Left forelimb (tissue), 1 donor: ENCODE data around the gene PEX11A.

ENCODE experiments used
- DNase-seq: peaks from one replicate; pipeline ENCODE4 v3.0.0-alpha.2; 2018; ENCODE audit warnings: low spot score

PEX11A gene

GRCh38 chr15:89654847-89655805 lies 35.4 kb downstream of the PEX11A start, which contains the start of gene KIF7:
KIF7 (minus strand) TSS chr15:89655467; CDS start chr15:89652930, 2,537 bp downstream.
- peak; percentile 90 for DNase-seq

GRCh38 chr15:89654301-89654761 lies 36.2 kb downstream of the PEX11A start:
- DNase-seq = no peak

GRCh38 chr15:89653578-89653977 lies 37.0 kb downstream of the PEX11A start:
- no peak for DNase-seq

- DNase-seq = no peak
Observed at GRCh38 chr15:89652666-89653065, 37.9 kb downstream of the PEX11A start.

DNA sequence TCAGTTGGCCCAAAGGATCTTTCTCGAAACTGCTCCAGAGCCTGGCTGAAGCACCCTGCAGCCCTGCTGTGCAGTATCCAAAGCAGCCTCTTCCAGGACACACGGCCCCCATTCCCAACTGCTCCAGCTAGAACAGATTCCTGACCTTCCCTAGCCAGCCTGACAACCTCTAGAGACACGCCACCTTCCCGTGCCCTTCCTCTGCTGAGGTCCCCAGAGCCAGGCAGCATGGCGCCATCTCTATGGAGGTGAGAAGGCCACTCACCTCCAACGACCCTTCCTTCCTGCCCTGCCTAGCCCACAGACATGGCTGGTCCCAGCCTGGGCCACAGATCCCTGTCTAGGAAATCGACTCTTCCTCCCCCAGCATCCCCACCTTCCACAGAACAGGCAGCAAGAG lies 38.4 kb downstream of the PEX11A start:
- no peak for DNase-seq

DNA sequence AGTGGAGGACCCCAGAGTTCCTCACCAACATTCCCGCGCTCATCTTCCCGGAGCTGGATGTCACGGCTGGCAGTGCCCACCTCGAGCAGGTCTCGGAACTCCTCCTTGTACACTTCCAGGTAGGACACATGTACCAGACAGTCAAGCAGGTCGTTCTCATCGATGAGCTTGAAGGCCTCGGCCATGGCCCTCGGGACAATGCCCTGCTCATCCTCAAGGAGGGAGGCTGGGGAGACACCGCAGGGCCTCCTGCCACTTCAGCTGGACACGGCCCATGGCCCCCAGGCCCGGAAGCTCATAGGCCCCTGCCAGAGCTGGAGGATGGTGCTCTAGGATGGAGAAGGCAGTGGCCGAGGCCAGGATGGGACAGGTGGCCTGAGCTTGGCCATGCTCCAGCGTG lies 40.8 kb downstream of the PEX11A start:
- DNase-seq = no peak

DNA sequence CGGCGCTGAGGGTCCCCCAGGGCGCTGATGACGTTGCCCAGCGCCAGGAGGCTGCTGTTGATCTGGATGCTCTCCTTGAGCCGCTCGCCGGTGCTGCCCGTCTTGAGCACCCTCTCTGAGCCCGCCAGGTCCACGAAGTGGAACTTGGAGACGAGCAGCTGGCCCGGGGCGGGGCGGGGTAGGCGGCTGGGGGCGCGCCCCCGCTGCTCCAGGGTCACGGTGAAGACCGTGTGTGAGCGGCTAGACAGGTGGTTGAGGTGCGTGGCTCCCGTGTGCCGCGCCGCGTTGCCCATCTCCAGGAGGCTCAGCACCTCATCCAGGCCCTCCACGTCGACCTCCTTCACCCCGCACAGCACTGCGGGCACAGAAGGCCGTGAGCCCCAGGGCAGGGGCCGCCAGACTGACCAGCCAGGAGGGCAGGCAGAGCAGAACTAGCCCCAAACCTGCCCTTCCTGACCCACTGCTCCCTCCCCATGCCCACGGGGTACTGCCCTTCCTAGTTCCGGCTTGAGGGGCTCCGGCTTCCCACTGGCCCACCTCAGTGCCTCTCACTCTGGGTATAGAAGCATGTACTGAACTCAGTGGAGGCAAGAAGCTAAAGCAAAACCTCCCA lies 41.4 kb downstream of the PEX11A start:
- DNase-seq = no peak

DNA sequence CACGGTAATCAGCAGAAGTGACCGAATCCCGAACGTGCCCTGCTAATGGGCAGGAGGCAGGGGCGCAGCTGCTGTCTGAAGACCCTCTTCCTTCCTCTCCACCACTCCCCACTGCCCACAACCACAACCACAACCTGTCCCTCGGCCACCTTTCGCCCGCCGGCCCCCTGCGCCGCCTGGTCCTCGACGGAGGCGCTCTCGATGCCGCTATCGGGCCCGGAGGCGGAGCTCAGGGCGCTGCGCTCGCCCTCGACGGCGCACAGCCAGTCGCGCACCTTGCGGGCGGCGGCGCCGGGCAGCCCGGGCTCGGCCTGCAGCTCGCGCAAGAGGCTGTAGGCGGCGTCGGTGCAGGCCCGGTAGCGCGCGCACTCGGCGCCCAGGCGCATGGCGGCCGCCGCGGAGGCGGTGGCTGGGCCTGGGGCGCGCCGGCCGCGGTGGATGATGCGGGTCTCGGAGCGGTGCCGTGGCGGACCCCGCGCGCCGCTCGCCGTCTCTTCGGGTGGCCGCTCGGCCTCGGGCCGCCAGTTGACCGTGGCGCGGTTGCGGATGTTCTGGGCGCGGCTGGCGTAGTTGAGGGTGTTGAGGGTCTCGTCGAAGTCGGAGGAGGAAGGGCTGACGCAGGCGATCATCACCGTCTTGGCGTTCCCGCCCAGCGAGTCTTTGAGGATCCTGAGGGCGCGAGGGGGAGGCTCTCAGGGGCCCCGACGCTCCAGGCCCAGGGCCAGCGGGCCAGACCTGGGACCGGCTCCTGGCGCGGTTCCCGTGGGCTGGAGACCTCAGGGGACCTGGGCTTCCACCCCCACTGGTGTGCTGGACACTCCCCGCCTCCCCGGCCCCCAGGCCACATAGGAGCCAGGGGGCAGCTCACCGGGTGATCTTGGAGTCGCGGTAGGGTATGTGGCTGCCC lies 42.2 kb downstream of the PEX11A start:
- no peak for DNase-seq

GRCh38 chr15:89647191-89647851 lies 43.2 kb downstream of the PEX11A start:
- DNase-seq = no peak

GRCh38 chr15:89646416-89647141 lies 44.0 kb downstream of the PEX11A start:
- DNase-seq = no peak

- no peak for DNase-seq
Observed at GRCh38 chr15:89645680-89646079, 44.9 kb downstream of the PEX11A start.

DNA sequence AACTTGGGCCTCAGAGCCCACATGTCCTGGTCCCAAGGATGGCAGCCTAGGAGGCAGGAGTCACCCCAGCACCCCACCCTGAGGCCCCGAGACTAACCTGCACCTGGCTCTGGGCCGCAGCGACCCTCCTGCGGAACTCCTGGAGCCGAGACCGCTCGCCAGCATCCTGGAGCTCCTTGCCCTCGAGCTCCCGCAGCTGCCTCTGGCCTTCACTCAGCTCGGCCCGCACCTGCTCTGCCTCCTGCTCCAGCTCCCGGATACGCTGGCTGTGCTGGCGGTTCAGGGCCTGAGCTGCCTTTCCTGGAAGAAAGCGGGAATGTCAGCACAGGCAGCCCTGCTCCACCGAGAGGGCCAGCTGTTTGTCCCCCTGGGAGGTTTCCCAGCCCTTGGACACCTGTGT lies 48.4 kb downstream of the PEX11A start:
- DNase-seq = no peak

DNA sequence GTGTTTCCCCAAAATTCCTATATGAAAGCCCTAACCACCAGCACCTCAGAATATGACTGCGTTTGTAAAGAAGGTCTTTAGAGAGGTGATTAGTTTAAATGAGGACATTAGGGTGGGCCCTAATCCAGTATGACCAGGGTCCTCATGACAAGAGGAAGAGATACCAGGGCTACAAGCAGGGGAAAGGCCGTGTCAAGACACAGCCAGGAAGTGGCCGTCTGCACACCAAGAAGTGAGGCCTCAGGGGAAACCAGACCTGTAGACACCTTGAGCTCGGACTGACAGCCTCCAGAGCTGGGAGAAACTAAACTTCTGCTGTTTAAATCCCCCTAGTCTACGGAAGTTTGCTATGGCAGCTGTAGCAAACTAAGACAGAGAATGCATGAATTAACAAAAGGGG lies 49.5 kb downstream of the PEX11A start:
- no peak for DNase-seq

DNA sequence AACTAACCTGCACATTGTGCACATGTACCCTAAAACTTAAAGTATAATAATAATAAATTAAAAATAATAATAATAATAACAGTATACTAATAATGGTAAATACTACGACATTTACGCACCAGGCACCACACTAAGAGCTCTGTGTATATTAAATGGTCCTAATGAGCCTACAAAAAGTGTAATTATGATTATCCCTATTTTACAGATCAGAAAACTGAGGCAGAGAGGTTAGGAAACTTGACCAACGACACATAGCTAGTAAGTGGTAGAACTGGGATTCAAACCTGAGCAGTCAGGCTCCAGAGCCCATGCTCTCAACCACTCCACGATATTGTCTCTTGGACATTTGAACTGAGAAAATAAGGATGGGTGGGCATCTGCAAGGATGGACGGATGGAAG lies 50.3 kb downstream of the PEX11A start:
- DNase-seq = no peak

GRCh38 chr15:89633585-89633984 lies 57.0 kb downstream of the PEX11A start:
- no peak for DNase-seq

- DNase-seq = no peak
Observed at GRCh38 chr15:89632563-89633430, 57.8 kb downstream of the PEX11A start.

DNA sequence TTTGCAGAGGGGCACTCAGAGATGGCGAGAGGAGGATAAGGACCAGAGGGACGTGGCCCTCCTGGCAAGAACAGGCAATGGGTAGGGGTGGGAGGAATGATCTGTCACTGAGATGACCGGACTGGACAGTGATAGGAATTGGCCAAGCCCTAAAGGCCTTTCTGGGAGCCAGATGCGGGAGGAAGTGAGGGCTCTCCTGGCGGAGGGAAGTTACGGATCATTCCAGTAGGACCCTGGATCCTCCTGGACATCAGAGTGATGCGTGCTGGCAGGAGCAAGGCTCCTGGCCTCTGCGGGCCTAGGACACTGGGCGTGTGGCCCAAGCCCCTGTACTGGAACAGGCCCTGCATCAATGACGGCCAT lies 58.7 kb downstream of the PEX11A start:
- DNase-seq = no peak
